Trophoblast cell (in vitro differentiated cells and primary cell): ENCODE results near the gene CPA5.

Experiments
- DNase-seq, 2 donors: peaks; one replicate each; pipeline ENCODE4 v3.0.0-alpha.2; 2016
- H2AFZ ChIP-seq: 2 replicates; pipeline ENCODE4 v1.6.1; 2013; ENCODE audit warnings: low read length, moderate library complexity, mild to moderate bottlenecking; ENCODE audit not compliant: insufficient read depth, poor library complexity
- H2AK5ac ChIP-seq: 2 replicates; pipeline ENCODE4 v1.6.1; 2013; ENCODE audit warnings: mild to moderate bottlenecking, low read length
- H2BK120ac ChIP-seq: 2 replicates; pipeline ENCODE4 v1.6.1; 2013; ENCODE audit warnings: low read length, mild to moderate bottlenecking, moderate library complexity; ENCODE audit not compliant: insufficient read depth, poor library complexity
- H2BK12ac ChIP-seq: 2 replicates; pipeline ENCODE4 v1.6.1; 2013; ENCODE audit warnings: mild to moderate bottlenecking, low read length, moderate library complexity
- H2BK5ac ChIP-seq: 2 replicates; pipeline ENCODE4 v1.6.1; 2013; ENCODE audit warnings: low read length, low read depth, moderate library complexity, mild to moderate bottlenecking; ENCODE audit not compliant: poor library complexity
- H3K14ac ChIP-seq: 2 replicates; pipeline ENCODE4 v1.6.1; 2013; ENCODE audit warnings: mild to moderate bottlenecking, low read length
- H3K18ac ChIP-seq: 2 replicates; pipeline ENCODE4 v1.6.1; 2013; ENCODE audit warnings: mild to moderate bottlenecking, low read length
- H3K23ac ChIP-seq: 2 replicates; pipeline ENCODE4 v1.6.1; 2013; ENCODE audit warnings: low read length
- H3K27ac ChIP-seq: 2 replicates; pipeline ENCODE4 v1.5.1; 2013; ENCODE audit warnings: low read depth, mild to moderate bottlenecking, inconsistent platforms, low read length, moderate library complexity
- H3K27me3 ChIP-seq: 2 replicates; pipeline ENCODE4 v1.6.1; 2013; ENCODE audit warnings: inconsistent platforms, mild to moderate bottlenecking, low read length, moderate library complexity; ENCODE audit not compliant: insufficient read depth
- H3K36me3 ChIP-seq, 2 experiments: 1 replicate in 1 of 2; 2 replicates in 1 of 2; pipeline ENCODE4 v1.6.1; 2013; ENCODE audit warnings: low read length in 2 of 2, mild to moderate bottlenecking in 2 of 2, moderate library complexity in 1 of 2; ENCODE audit not compliant: insufficient read depth in 2 of 2, control insufficient read depth in 1 of 2
- H3K4ac ChIP-seq: 2 replicates; pipeline ENCODE4 v1.6.1; 2013; ENCODE audit warnings: low read depth, mild to moderate bottlenecking, low read length, moderate library complexity
- H3K4me1 ChIP-seq, 2 experiments: 1 replicate in 1 of 2; 2 replicates in 1 of 2; pipeline ENCODE4 v1.6.1; 2013; ENCODE audit warnings: low read length in 2 of 2, mild to moderate bottlenecking in 2 of 2, moderate library complexity in 1 of 2; ENCODE audit not compliant: insufficient read depth in 2 of 2, control insufficient read depth in 1 of 2
- H3K4me2 ChIP-seq: 2 replicates; pipeline ENCODE4 v1.6.1; 2013; ENCODE audit warnings: inconsistent platforms, mild to moderate bottlenecking, low read length, moderate library complexity
- H3K4me3 ChIP-seq: 2 replicates; pipeline ENCODE4 v1.5.1; 2013; ENCODE audit warnings: mild to moderate bottlenecking, low read depth, low read length, inconsistent platforms
- H3K79me1 ChIP-seq: one replicate; pipeline ENCODE4 v1.6.1; 2013; ENCODE audit warnings: low read length
- H3K79me2 ChIP-seq: 2 replicates; pipeline ENCODE4 v1.6.1; 2013; ENCODE audit warnings: low read length, mild to moderate bottlenecking; ENCODE audit not compliant: control insufficient read depth, insufficient read depth, poor library complexity
- H3K9ac ChIP-seq: 2 replicates; pipeline ENCODE4 v1.6.1; 2013; ENCODE audit warnings: mild to moderate bottlenecking, low read length
- H3K9me3 ChIP-seq: 2 replicates; pipeline ENCODE4 v1.6.1; 2013; ENCODE audit warnings: low read depth, mild to moderate bottlenecking, control low read depth, inconsistent platforms, low read length; ENCODE audit not compliant: insufficient read depth
- H4K12ac ChIP-seq: 2 replicates; pipeline ENCODE4 v1.6.1; 2013; ENCODE audit warnings: low read depth, mild to moderate bottlenecking, low read length, moderate library complexity
- H4K8ac ChIP-seq: 2 replicates; pipeline ENCODE4 v1.6.1; 2013; ENCODE audit warnings: low read depth, mild to moderate bottlenecking, low read length, moderate library complexity
- H4K91ac ChIP-seq: one replicate; pipeline ENCODE4 v1.6.1; 2013; ENCODE audit warnings: low read depth, mild to moderate bottlenecking, low read length, moderate library complexity
- WGBS: extraction: QIAGEN DNeasy Blood & Tissue Kit; methylation state at CpG from one replicate; pipeline ENCODE4 v1.1.7; 2013; ENCODE audit warnings: missing lambda C conversion rate; ENCODE audit not compliant: insufficient read length, insufficient coverage; ENCODE audit errors: extremely low coverage; 5-methylcytosine and 5-hydroxymethylcytosine counted together

The CPA5 gene

GRCh38 chr7:130356876-130357611, 12.4 kb downstream of the CPA5 start:
- Histone ChIP-seq H3K36me3 (no peaks in the 10 kb centered on the region), H3K9ac (peak overlapping the region; percentile 52), H3K79me2 (peaks cover 8% of the 10 kb centered on the region), H3K27me3 (no peaks in the 10 kb centered on the region), H2BK5ac (peak overlapping the region; percentile 98), H3K23ac (no peak overlapping the region), H3K4me1 (peaks cover 29 to 30% of the 10 kb centered on the region in 2 experiments), H3K14ac (peak overlapping the region; percentile 96), H3K79me1 (peaks cover 43% of the 10 kb centered on the region), H3K4me2 (peak overlapping the region; percentile 43), H3K9me3 (peaks cover 13% of the 10 kb centered on the region), H4K8ac (peak overlapping the region; percentile 91), H4K91ac (peak overlapping the region; percentile 99), H2BK120ac (peak overlapping the region; percentile 99), H2AFZ (peak overlapping the region; percentile 76), H3K4me3 (no peak overlapping the region), H4K12ac (peak overlapping the region; percentile 72), H3K27ac (peak overlapping the region; percentile 99), H2AK5ac (peak overlapping the region; percentile 89), H3K18ac (peak overlapping the region; percentile 85), H2BK12ac (peak overlapping the region; percentile 99), H3K4ac (peak overlapping the region; percentile 96)
- DNase-seq = peak; percentile 87 to 92
- no CpG with 5 or more reads among the region's 16 CpGs for WGBS

GRCh38 chr7:130358471-130358870, 13.9 kb downstream of the CPA5 start:
- peak overlapping the region; percentile 45 for H3K14ac ChIP-seq
- WGBS = no CpG with 5 or more reads among the region's 4 CpGs
- no peak overlapping the region for H2BK5ac ChIP-seq
- H3K4me1 ChIP-seq = peaks cover 28% of the 10 kb centered on the region in 2 experiments
- no peak overlapping the region for H3K4me2 ChIP-seq
- H3K9ac ChIP-seq = no peak overlapping the region
- H3K27me3 ChIP-seq = no peaks in the 10 kb centered on the region
- peak overlapping the region; percentile 88 for H2AK5ac ChIP-seq
- no peaks in the 10 kb centered on the region for H3K36me3 ChIP-seq
- H3K23ac ChIP-seq = no peak overlapping the region
- peaks cover 8% of the 10 kb centered on the region for H3K79me2 ChIP-seq
- H4K12ac ChIP-seq = no peak overlapping the region
- H3K79me1 ChIP-seq = peaks cover 44% of the 10 kb centered on the region
- H3K4ac ChIP-seq = no peak overlapping the region
- H2BK12ac ChIP-seq = peak overlapping the region; percentile 86
- H2AFZ ChIP-seq = no peak overlapping the region
- H3K4me3 ChIP-seq = no peak overlapping the region
- peak overlapping the region; percentile 72 for H4K91ac ChIP-seq
- H4K8ac ChIP-seq = no peak overlapping the region
- H2BK120ac ChIP-seq = peak overlapping the region; percentile 61
- H3K9me3 ChIP-seq = peaks cover 13% of the 10 kb centered on the region
- H3K27ac ChIP-seq = no peak overlapping the region
- H3K18ac ChIP-seq = peak overlapping the region; percentile 25
- no peak for DNase-seq

- H2BK120ac ChIP-seq = peak overlapping the region; percentile 35
- H3K36me3 ChIP-seq = no peaks in the 10 kb centered on the region
- peak overlapping the region; percentile 22 for H2AK5ac ChIP-seq
- H4K12ac ChIP-seq = no peak overlapping the region
- no peaks in the 10 kb centered on the region for H3K27me3 ChIP-seq
- peak; percentile 71 to 80 for DNase-seq
- H2AFZ ChIP-seq = no peak overlapping the region
- H3K14ac ChIP-seq = no peak overlapping the region
- peaks cover 27 to 31% of the 10 kb centered on the region in 2 experiments for H3K4me1 ChIP-seq
- H3K4me3 ChIP-seq = no peak overlapping the region
- H3K27ac ChIP-seq = no peak overlapping the region
- H2BK12ac ChIP-seq = peak overlapping the region; percentile 78
- WGBS = no CpG with 5 or more reads among the region's 5 CpGs
- peaks cover 13% of the 10 kb centered on the region for H3K9me3 ChIP-seq
- no peak overlapping the region for H3K4me2 ChIP-seq
- H3K18ac ChIP-seq = peak overlapping the region; percentile 3
- peaks cover 8% of the 10 kb centered on the region for H3K79me2 ChIP-seq
- H3K79me1 ChIP-seq = peaks cover 41% of the 10 kb centered on the region
- no peak overlapping the region for H2BK5ac ChIP-seq
- no peak overlapping the region for H3K4ac ChIP-seq
- no peak overlapping the region for H4K8ac ChIP-seq
- H4K91ac ChIP-seq = peak overlapping the region; percentile 29
- H3K9ac ChIP-seq = no peak overlapping the region
- no peak overlapping the region for H3K23ac ChIP-seq
Observed at GRCh38 chr7:130359276-130359857, 14.8 kb downstream of the CPA5 start.

DNA sequence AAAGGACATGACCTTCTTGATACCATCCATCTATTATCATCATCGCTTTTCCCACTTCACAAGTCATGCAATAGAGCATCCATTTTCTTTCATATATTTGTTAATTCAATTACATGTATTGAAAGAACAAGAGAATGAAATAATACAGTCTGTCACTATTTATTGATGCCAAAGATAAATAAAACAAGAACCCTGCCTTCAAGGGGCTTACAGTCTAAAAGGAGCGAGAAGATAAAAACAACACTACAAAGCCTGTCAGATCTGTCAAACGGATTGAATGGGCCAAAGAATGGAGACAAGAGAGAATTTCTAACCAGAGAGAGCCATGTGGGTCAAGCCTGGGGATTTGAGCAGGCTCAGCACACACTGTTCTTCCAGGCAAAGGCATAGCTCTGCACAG, 15.9 kb downstream of the CPA5 start:
- Histone ChIP-seq H3K14ac (no peak overlapping the region), H4K12ac (no peak overlapping the region), H2AFZ (no peak overlapping the region), H3K27me3 (no peaks in the 10 kb centered on the region), H3K79me1 (peaks cover 40% of the 10 kb centered on the region), H2BK5ac (no peak overlapping the region), H2BK12ac (no peak overlapping the region), H3K4me2 (no peak overlapping the region), H3K27ac (no peak overlapping the region), H4K8ac (no peak overlapping the region), H2AK5ac (no peak overlapping the region), H3K4me3 (no peak overlapping the region), H3K79me2 (peaks cover 8% of the 10 kb centered on the region), H3K9me3 (peaks cover 13% of the 10 kb centered on the region), H3K36me3 (no peaks in the 10 kb centered on the region), H3K18ac (no peak overlapping the region), H4K91ac (no peak overlapping the region), H2BK120ac (no peak overlapping the region), H3K9ac (no peak overlapping the region), H3K23ac (no peak overlapping the region), H3K4ac (no peak overlapping the region), H3K4me1 (peaks cover 26 to 32% of the 10 kb centered on the region in 2 experiments)
- WGBS = no CpG with 5 or more reads among the region's 3 CpGs
- no peak for DNase-seq
